Lower leg skin (tissue), 4 donors: ENCODE data around the gene SOX1. TPM values are rescaled to one million over a fixed set of nuclear protein-coding genes. Genes with fewer than 3 reads are reported as not detected.

Source experiments
- DNase-seq, 2 donors: peaks; one replicate each; pipeline ENCODE4 v3.0.0-alpha.2; 2019; ENCODE audit warnings: low spot score in 2 of 2
- H3K4me3 ChIP-seq: fragments of 200-600 bp; sonication (generic); 2 replicates; pipeline ENCODE4 v1.5.1; 2017; ENCODE audit warnings: mild to moderate bottlenecking, low read depth; ENCODE audit not compliant: poor library complexity, severe bottlenecking
- POLR2A ChIP-seq, 2 donors: fragments of 450-650 bp; IDR thresholded peaks; one replicate each; pipeline ENCODE4 v1.6.1; 2016 to 2017; ENCODE audit warnings: antibody characterized with exemption in 2 of 2, mild to moderate bottlenecking in 1 of 2, moderate library complexity in 1 of 2
- WGBS, 2 donors: methylation state at CpG; one replicate each; pipeline ENCODE4 v1.1.5; 2018; 5-methylcytosine and 5-hydroxymethylcytosine counted together
- intact Hi-C: fragments of 100-400 bp; cut with DNase I; formaldehyde crosslinking; loops from one replicate; pipeline ENCODE4 v1.15.0; 2023; ENCODE audit warnings: low total_unique reads
- total RNA-seq, 4 donors: library from RNA; depleted of rRNA; stranded (reverse); fragments of >200 nt; gene quantifications; one replicate each; pipeline ENCODE4 v1.1.0, GENCODE V29; 2016
- TF ChIP-seq, protein P1 (sequence below), 3 donors: fragments of 450-650 bp; IDR thresholded peaks; one replicate each; pipeline ENCODE4 v1.5.1; 2016; ENCODE audit warnings: antibody characterized with exemption in 3 of 3, mild to moderate bottlenecking in 3 of 3, moderate library complexity in 2 of 3

Gene SOX1
- total RNA-seq, 4 donors from 2014 or later = 0.10 to 0.29 (median 0.13) TPM; not detected in 1

DNA sequence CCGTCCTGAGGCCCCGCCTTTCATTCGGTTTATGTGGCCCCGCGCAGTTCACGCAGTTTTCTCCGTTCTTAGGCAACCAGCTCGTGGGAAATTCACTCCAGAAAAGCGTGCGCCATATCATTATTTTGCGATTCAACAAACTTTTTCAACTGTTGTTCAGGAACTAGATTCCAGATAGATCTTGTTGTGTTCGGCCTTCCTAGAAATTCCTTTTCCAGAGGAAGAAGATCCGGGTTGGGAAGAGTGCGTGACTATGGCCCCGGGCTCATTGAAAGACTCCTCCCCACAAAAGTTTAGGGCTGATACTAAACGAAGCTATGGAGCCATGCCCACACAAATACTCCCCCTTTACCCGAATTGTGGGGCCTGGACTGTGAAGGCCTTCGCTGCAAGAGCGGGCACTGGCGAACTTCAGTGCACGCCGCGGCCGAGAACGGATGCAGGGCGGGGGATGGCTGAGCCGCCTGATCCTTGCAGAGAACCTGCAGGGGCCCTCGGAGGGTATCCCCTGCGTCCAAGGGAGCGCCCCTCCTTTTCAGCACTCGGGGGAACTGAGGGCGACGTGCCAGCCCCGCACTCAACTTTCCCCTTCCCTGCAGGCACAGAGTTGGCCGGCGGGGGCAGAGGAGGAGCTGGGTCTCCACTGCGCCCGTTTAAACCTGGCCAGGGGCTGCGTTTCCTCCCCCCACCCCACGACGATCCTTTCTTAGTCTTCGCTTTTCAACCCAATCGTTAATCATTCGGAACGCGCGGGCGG lies 904 bp upstream of the SOX1 start:
- 4 to 5% methylated on average over 33 to 47 of the region's 48 CpGs for WGBS, 2 donors
- peak in 1 of 2 donors; percentile 70 for DNase-seq
- TF ChIP-seq, protein P1, sequence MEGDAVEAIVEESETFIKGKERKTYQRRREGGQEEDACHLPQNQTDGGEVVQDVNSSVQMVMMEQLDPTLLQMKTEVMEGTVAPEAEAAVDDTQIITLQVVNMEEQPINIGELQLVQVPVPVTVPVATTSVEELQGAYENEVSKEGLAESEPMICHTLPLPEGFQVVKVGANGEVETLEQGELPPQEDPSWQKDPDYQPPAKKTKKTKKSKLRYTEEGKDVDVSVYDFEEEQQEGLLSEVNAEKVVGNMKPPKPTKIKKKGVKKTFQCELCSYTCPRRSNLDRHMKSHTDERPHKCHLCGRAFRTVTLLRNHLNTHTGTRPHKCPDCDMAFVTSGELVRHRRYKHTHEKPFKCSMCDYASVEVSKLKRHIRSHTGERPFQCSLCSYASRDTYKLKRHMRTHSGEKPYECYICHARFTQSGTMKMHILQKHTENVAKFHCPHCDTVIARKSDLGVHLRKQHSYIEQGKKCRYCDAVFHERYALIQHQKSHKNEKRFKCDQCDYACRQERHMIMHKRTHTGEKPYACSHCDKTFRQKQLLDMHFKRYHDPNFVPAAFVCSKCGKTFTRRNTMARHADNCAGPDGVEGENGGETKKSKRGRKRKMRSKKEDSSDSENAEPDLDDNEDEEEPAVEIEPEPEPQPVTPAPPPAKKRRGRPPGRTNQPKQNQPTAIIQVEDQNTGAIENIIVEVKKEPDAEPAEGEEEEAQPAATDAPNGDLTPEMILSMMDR (IDR thresholded peaks at IDR 0.05) = no peak
- TF ChIP-seq POLR2A (IDR thresholded peaks at IDR 0.05) = no peak
- intact Hi-C loops = no loop called here
- H3K4me3 ChIP-seq = no peak overlapping the region

DNA sequence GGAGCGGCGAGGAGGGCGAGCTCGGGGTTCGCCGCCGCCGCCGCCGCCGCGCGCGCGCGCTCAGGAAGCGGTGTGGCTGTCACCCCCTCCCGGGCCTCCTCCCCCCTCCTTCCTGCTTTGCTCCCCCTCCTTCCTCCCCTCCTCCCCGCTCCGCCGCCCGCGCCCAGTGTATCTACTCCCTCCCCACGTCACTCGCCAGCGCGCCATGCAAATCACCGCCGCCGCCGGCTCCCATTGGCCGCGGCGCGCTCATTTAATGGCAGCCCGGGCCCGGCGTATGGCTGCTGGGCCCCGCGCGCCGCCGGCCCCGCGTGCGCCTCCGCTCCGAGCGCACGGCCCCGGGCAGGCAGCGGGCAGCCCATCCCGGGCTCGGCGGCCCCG lies 335 bp upstream of the SOX1 start:
- TF ChIP-seq, protein P1 (IDR thresholded peaks at IDR 0.05) = no peak
- no peak for TF ChIP-seq POLR2A (IDR thresholded peaks at IDR 0.05)
- DNase-seq = peak; percentile 35 to 82
- intact Hi-C loops = no loop called here
- 1 to 2% methylated on average over 15 to 24 of the region's 56 CpGs for WGBS, 2 donors
- H3K4me3 ChIP-seq = no peak overlapping the region

DNA sequence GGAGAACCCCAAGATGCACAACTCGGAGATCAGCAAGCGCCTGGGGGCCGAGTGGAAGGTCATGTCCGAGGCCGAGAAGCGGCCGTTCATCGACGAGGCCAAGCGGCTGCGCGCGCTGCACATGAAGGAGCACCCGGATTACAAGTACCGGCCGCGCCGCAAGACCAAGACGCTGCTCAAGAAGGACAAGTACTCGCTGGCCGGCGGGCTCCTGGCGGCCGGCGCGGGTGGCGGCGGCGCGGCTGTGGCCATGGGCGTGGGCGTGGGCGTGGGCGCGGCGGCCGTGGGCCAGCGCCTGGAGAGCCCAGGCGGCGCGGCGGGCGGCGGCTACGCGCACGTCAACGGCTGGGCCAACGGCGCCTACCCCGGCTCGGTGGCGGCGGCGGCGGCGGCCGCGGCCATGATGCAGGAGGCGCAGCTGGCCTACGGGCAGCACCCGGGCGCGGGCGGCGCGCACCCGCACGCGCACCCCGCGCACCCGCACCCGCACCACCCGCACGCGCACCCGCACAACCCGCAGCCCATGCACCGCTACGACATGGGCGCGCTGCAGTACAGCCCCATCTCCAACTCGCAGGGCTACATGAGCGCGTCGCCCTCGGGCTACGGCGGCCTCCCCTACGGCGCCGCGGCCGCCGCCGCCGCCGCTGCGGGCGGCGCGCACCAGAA lies 1.1 kb downstream of the SOX1 start:
- DNase-seq = no peak
- no peak overlapping the region for H3K4me3 ChIP-seq
- intact Hi-C loops = no loop called here
- no peak for TF ChIP-seq POLR2A (IDR thresholded peaks at IDR 0.05)
- TF ChIP-seq, protein P1 (IDR thresholded peaks at IDR 0.05) = no peak
- WGBS, 2 donors = 2% methylated on average over 30 of the region's 103 CpGs; no CpG with 5 or more reads in 1 of the 2 donors

DNA sequence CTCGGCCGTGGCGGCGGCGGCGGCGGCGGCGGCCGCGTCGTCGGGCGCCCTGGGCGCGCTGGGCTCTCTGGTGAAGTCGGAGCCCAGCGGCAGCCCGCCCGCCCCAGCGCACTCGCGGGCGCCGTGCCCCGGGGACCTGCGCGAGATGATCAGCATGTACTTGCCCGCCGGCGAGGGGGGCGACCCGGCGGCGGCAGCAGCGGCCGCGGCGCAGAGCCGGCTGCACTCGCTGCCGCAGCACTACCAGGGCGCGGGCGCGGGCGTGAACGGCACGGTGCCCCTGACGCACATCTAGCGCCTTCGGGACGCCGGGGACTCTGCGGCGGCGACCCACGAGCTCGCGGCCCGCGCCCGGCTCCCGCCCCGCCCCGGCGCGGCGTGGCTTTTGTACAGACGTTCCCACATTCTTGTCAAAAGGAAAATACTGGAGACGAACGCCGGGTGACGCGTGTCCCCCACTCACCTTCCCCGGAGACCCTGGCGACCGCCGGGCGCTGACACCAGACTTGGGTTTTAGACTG lies 1.7 kb downstream of the SOX1 start:
- intact Hi-C loops = no loop called here
- no peak for DNase-seq
- 6 to 8% methylated on average over 30 to 48 of the region's 80 CpGs for WGBS, 2 donors
- TF ChIP-seq POLR2A (IDR thresholded peaks at IDR 0.05) = no peak
- TF ChIP-seq, protein P1 (IDR thresholded peaks at IDR 0.05) = no peak
- no peak overlapping the region for H3K4me3 ChIP-seq

DNA sequence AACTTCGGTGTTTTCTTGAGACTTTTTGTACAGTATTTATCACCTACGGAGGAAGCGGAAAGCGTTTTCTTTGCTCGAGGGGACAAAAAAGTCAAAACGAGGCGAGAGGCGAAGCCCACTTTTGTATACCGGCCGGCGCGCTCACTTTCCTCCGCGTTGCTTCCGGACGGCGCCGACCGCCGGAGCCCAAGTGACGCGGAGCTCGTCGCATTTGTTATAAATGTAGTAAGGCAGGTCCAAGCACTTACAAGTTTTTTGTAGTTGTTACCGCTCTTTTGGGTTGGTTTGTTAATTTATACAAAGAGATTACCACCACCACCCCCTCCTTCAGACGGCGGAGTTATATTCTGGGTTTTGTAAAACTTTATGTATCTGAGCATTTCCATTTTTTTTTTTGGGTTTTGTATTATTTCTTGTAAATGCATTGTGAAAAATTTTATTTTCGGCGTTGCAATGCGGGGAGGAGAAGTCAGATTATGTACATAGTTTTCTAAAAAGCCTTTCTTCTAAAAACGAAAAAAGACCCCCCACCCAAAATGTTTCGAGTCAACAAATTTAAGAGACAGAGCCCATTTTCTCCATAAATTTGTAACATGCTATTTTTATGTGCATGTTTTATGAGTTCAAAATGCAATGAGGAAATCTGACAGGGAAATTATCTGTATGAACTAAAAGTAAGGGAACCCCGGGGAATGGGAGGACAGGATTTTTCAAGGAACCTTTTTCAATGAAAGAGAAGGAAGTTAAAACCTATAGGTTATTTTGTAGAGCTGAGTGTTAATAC lies 2.3 kb downstream of the SOX1 start:
- no peak for TF ChIP-seq POLR2A (IDR thresholded peaks at IDR 0.05)
- TF ChIP-seq, protein P1 (IDR thresholded peaks at IDR 0.05) = no peak
- WGBS, 2 donors = 6 to 9% methylated on average over 33 of the region's 33 CpGs

More for the DNA sequence above, 2.3 kb downstream of the SOX1 start:
- DNase-seq = no peak
- H3K4me3 ChIP-seq = no peak overlapping the region
- intact Hi-C loops = no loop called here
